Body of pancreas (tissue), 4 donors: ENCODE data around the gene CRIP1. TPM values are rescaled to one million over a fixed set of nuclear protein-coding genes. Genes with fewer than 3 reads are reported as not detected.

Experiments
- ATAC-seq: fragments of 150-250 bp; one replicate; pipeline ENCODE4 v1.9.1; 2016
- DNase-seq, 4 donors: peaks; one replicate each; pipeline ENCODE4 v3.0.0-alpha.2; 2019
- H3K27ac ChIP-seq, 4 donors: fragments of 200-600 bp; sonication (generic); 1 replicate in 3 of 4; 2 replicates in 1 of 4; pipeline versions ENCODE4 v1.5.1 to v1.6.1; 2016 to 2019; ENCODE audit warnings: mild to moderate bottlenecking in 1 of 4, mixed read lengths in 1 of 4, moderate library complexity in 1 of 4
- H3K27me3 ChIP-seq, 2 donors: fragments of 200-600 bp; sonication (generic); one replicate each; pipeline ENCODE4 v1.6.0; 2016; ENCODE audit warnings: mild to moderate bottlenecking in 1 of 2
- H3K36me3 ChIP-seq, 2 donors: fragments of 200-600 bp; sonication (generic); replicated peaks in 1 of 2; 2 replicates each; pipeline ENCODE4 v1.5.1; 2016; ENCODE audit warnings: low read depth in 2 of 2; ENCODE audit not compliant: insufficient read depth in 1 of 2
- H3K4me1 ChIP-seq: fragments of 200-600 bp; sonication (generic); one replicate; pipeline ENCODE4 v1.6.0; 2016
- H3K4me3 ChIP-seq, 2 donors: fragments of 200-600 bp; sonication (generic); 1 replicate in 1 of 2; 2 replicates in 1 of 2; pipeline ENCODE4 v1.5.1; 2016 to 2019
- H3K9me3 ChIP-seq, 3 donors: fragments of 200-600 bp; sonication (generic); 1 replicate in 2 of 3; 2 replicates in 1 of 3; pipeline ENCODE4 v1.5.1; 2016
- POLR2A ChIP-seq, 3 donors: fragments of 450-650 bp; IDR thresholded peaks; one replicate each; pipeline ENCODE4 v1.6.1; 2016; ENCODE audit warnings: antibody characterized with exemption in 3 of 3, mild to moderate bottlenecking in 2 of 3
- WGBS, 2 donors: methylation state at CpG; one replicate each; pipeline ENCODE4 v1.1.5; 2017; 5-methylcytosine and 5-hydroxymethylcytosine counted together
- intact Hi-C: fragments of 100-400 bp; cut with DNase I; formaldehyde crosslinking; loops from one replicate; pipeline ENCODE4 v1.15.1; 2023
- total RNA-seq, 2 donors: library from RNA; depleted of rRNA; stranded (reverse); fragments of >200 nt; gene quantifications; one replicate each; pipeline ENCODE4 v1.1.0, GENCODE V29; 2016
- TF ChIP-seq, protein P1 (sequence below), 7 experiments: fragments of 450-650 bp in 4 of 7; fragments of 200-600 bp in 3 of 7; sonication (generic) in 3 of 7; IDR thresholded peaks; one replicate each; pipeline ENCODE4 v1.5.1; 2016 to 2019; ENCODE audit warnings: antibody characterized with exemption in 7 of 7

CRIP1 gene
- total RNA-seq, 2 donors from 2014 or later: 2.6 to 5.4 TPM

DNA sequence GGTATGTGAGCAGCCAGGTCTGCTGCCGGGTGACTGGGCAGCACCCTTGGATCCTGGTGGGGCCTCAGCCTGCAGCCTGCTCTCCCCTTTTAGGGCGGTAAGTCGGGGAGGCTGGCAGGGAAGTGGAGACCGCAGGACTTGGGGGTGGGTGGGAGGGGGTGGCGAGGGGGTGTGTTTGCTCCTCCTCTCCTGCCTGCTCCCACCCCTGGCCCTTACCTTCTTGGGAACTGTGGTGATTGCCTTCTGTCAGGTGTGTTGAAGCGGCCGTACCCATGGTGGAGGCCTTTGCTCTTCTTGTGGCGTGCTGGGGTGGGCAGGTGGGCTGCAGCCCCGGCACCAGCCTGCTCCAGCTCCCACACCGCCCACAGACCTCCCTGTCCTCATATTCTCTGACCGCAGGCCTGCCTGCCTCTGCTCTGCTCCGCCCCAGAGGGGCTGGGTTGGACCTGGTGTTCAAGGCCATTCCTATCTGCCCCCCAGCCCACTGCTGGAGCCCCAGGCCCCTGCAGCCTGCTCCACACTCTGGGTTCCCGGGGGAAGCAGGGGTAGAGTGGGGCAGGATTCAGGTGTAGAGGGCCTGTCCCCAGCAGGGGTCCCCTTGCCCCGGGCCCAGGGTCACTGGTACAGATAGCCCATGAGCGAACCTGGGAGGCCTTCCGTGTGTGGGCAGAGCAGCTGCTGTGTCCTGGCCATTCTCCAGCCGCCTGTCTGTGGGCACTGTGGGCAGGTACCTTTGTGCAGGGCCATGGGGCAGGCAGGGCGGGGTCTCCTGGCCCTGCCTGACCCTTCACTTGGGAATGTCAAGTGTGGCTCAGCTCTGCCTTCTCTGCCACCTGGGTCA, 9.5 kb downstream of the CRIP1 start:
- Histone ChIP-seq H3K4me3 (no peak overlapping the region), H3K9me3 (no peaks in the 10 kb centered on the region), H3K27me3 (no peaks in the 10 kb centered on the region), H3K4me1 (peaks cover 13% of the 10 kb centered on the region), H3K36me3 (no peaks in the 10 kb centered on the region), H3K27ac (no peak overlapping the region)
- 57 to 65% methylated on average over 6 to 17 of the region's 18 CpGs for WGBS, 2 donors
- ATAC-seq (no peak), DNase-seq (no peak)
- intact Hi-C loops: no loop called here
- no peak for TF ChIP-seq POLR2A (IDR thresholded peaks at IDR 0.05)
- TF ChIP-seq, protein P1, sequence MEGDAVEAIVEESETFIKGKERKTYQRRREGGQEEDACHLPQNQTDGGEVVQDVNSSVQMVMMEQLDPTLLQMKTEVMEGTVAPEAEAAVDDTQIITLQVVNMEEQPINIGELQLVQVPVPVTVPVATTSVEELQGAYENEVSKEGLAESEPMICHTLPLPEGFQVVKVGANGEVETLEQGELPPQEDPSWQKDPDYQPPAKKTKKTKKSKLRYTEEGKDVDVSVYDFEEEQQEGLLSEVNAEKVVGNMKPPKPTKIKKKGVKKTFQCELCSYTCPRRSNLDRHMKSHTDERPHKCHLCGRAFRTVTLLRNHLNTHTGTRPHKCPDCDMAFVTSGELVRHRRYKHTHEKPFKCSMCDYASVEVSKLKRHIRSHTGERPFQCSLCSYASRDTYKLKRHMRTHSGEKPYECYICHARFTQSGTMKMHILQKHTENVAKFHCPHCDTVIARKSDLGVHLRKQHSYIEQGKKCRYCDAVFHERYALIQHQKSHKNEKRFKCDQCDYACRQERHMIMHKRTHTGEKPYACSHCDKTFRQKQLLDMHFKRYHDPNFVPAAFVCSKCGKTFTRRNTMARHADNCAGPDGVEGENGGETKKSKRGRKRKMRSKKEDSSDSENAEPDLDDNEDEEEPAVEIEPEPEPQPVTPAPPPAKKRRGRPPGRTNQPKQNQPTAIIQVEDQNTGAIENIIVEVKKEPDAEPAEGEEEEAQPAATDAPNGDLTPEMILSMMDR (IDR thresholded peaks at IDR 0.05): no peak

DNA sequence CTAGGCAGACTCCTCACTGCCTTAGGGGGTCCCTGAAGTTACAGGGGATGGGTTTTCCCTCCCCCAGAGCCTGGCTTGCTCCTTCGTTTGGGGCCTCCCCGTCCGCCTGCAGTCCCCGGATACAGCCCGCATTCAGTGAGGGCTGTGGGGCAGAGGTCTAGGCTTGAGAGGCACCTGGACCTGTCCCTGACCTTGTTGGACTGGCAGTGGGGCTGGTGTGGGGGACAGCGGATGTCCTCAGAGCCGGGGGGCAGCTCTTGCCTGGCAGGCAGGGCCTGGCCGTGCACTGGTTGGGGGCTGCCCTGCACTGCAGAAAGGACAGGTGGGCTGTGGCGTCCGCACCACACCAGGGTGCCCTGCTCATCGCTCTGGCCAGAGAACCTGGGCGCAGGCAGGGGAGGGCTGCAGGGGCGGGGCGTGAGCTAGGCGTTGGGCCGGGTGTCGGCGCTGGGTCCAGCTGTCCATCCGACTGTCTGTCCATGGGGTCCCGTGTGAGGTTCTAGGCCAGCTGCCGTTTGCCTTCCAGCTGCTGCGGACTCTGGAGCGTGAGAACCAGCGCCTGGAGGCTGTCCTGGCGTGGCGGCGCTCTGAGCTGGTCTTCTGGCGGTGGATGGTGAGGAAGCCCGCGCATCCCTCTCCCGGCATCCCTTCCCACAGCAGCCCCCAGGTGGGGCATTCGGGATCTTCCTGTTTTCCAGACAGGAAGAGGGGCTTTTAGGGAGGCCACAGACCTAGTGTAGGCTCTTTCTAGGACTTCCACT, 10.3 kb downstream of the CRIP1 start:
- no peak overlapping the region for H3K27ac ChIP-seq
- intact Hi-C loops: no loop called here
- WGBS, 2 donors: 93 to 100% methylated on average over 4 to 26 of the region's 32 CpGs
- H3K27me3 ChIP-seq: no peaks in the 10 kb centered on the region
- ATAC-seq (no peak), DNase-seq (no peak)
- TF ChIP-seq, protein P1 (IDR thresholded peaks at IDR 0.05): no peak
- TF ChIP-seq POLR2A (IDR thresholded peaks at IDR 0.05): no peak
- H3K36me3 ChIP-seq: no peaks in the 10 kb centered on the region
- no peak overlapping the region for H3K4me3 ChIP-seq
- no peaks in the 10 kb centered on the region for H3K9me3 ChIP-seq
- H3K4me1 ChIP-seq: peaks cover 5% of the 10 kb centered on the region

DNA sequence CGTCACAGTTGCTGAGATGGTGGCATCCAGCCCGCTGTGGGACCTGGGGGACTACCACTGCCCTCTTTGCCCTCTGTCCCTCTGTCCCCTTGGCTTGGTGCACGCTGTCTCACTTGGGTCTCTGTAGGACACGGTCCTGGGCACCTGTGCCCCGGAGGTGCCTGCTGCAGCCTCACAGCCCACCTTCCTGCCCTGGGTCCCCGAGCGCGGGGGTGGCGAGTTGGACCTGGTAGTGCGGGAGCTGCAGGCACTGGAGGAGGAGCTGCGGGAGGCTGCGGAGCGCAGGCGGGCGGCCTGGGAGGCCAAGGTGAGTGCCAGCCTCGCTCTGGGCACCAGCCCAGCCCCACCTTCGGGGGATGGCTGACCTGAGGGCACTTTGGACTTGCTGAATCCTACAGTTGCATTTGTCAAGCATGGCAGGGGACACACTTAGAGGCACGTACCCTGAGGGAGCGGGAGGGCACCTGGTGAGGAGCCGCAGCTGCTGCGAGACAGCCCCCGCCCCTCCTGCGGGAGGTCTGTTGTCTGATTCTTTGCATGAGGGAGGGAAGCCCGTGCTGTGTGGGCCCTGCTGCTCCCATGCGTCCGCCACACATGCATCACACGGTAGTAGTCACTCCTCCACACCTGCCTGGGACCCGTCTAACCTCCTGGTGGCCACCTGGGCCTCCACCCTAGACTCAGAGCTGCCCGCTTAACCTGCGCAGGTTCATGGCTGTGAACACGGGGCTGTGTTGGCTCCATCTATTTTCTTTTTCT, 11.2 kb downstream of the CRIP1 start:
- H3K27me3 ChIP-seq: no peaks in the 10 kb centered on the region
- no peaks in the 10 kb centered on the region for H3K36me3 ChIP-seq
- 87 to 90% methylated on average over 11 to 27 of the region's 31 CpGs for WGBS, 2 donors
- DNase-seq: no peak
- TF ChIP-seq POLR2A (IDR thresholded peaks at IDR 0.05): no peak
- TF ChIP-seq, protein P1 (IDR thresholded peaks at IDR 0.05): no peak
- no peaks in the 10 kb centered on the region for H3K9me3 ChIP-seq
- ATAC-seq: no peak
- H3K27ac ChIP-seq: no peak overlapping the region
- H3K4me3 ChIP-seq: no peak overlapping the region
- H3K4me1 ChIP-seq: no peaks in the 10 kb centered on the region
- intact Hi-C loops: no loop called here

DNA sequence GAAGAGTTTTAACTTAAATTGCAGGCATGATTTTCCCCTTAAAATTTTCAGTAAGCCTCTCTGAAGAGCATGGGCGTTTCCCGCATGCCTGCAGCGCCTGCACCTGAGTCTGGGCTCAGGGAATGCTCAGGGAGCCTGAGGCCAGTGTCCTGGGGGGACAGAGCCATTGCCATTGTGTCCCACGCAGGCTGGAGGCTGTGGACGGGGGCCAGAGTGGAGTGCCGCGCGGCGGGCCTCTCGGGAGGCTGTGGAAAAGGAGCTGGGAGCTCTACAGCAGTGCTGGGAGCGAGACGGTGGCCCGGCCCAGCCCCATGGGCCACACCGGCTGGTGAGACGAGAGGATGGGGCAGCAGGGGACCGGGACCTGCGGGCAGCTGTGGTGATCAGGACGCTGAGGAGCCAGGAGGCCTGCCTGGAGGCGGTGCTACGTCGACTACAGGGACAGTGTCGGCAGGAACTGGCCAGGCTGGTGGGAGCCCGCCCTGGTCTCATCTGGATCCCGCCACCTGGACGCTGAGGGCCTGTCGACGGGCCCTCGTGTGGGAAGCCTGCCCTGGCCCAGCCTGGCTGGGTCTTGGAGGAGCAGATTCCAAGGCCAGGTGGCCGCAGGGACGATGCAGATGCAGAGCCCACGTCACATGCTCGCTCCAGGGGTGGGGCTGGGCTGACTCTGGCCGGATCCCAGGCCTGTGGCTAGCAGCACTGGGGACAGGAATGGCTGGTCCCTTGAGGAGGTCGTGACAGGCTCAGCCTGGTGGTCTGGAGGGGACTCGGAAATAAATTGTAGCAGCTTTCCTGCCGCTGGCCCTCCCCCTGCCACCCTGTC, 12.0 kb downstream of the CRIP1 start:
- no peaks in the 10 kb centered on the region for H3K27me3 ChIP-seq
- WGBS, 2 donors: 80 to 94% methylated on average over 25 to 36 of the region's 36 CpGs
- intact Hi-C loops: no loop called here
- DNase-seq: no peak
- H3K4me3 ChIP-seq: no peak overlapping the region
- no peak overlapping the region for H3K27ac ChIP-seq
- ATAC-seq: no peak
- H3K9me3 ChIP-seq: no peaks in the 10 kb centered on the region
- H3K36me3 ChIP-seq: no peaks in the 10 kb centered on the region
- H3K4me1 ChIP-seq: no peaks in the 10 kb centered on the region
- TF ChIP-seq POLR2A (IDR thresholded peaks at IDR 0.05): no peak
- TF ChIP-seq, protein P1 (IDR thresholded peaks at IDR 0.05): no peak
